Measurements from ENCODE around the gene KHDRBS2.

DNA sequence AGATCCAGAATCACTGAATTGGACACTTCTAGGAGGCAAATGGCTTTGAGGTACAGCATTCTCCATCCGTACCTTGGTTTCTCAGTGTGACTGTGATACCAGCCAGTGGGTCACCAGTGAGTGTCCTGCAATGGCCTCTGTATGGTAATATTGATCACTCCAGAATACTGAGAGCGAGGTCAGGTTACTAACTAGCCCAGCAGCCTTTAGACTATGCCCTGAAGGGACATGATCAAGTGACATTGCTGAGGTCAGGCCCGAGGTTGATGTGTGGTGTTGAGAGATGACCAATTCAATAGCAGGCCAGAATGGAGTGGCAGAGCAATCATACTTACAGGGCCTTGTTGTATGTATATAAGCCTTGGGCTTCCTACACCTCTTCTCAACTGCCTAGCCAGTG, 476.0 kb downstream of the KHDRBS2 start:
- TF ChIP-seq CTCF (IDR thresholded peaks at IDR 0.05): no peak
- no peak for TF ChIP-seq CREB1 (CRISPR knock-in tag; IDR thresholded peaks at IDR 0.05)
- TF ChIP-seq ZNF138 (CRISPR knock-in tag; conservative IDR thresholded peaks at IDR 0.05): no peak
- no peak for TF ChIP-seq ELF4 (CRISPR knock-in tag; IDR thresholded peaks at IDR 0.05; ENCODE audit: low read depth)
- TF ChIP-seq NR3C1 (CRISPR knock-in tag; conservative IDR thresholded peaks at IDR 0.05; ENCODE audit: low read depth): no peak
- TF ChIP-seq, protein P1, sequence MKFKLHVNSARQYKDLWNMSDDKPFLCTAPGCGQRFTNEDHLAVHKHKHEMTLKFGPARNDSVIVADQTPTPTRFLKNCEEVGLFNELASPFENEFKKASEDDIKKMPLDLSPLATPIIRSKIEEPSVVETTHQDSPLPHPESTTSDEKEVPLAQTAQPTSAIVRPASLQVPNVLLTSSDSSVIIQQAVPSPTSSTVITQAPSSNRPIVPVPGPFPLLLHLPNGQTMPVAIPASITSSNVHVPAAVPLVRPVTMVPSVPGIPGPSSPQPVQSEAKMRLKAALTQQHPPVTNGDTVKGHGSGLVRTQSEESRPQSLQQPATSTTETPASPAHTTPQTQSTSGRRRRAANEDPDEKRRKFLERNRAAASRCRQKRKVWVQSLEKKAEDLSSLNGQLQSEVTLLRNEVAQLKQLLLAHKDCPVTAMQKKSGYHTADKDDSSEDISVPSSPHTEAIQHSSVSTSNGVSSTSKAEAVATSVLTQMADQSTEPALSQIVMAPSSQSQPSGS (CRISPR knock-in tag; IDR thresholded peaks at IDR 0.05; ENCODE audit: borderline replicate concordance, low read depth): no peak
- TF ChIP-seq ZNF281 (CRISPR knock-in tag; IDR thresholded peaks at IDR 0.05): no peak
- TF ChIP-seq, protein P2, sequence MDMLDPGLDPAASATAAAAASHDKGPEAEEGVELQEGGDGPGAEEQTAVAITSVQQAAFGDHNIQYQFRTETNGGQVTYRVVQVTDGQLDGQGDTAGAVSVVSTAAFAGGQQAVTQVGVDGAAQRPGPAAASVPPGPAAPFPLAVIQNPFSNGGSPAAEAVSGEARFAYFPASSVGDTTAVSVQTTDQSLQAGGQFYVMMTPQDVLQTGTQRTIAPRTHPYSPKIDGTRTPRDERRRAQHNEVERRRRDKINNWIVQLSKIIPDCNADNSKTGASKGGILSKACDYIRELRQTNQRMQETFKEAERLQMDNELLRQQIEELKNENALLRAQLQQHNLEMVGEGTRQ (CRISPR knock-in tag; IDR thresholded peaks at IDR 0.05): no peak
- TF ChIP-seq, protein P3, sequence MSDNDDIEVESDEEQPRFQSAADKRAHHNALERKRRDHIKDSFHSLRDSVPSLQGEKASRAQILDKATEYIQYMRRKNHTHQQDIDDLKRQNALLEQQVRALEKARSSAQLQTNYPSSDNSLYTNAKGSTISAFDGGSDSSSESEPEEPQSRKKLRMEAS (CRISPR knock-in tag; IDR thresholded peaks at IDR 0.05): no peak
